Fibroblast of peridontal ligament (primary cell): ENCODE results near the gene RASA4B.

Experiments used
- DNase-seq: peaks from one replicate; pipeline ENCODE4 v3.0.0-alpha.2; 2010; ENCODE audit errors: extremely low read depth

The RASA4B gene

GRCh38 chr7:102453319-102453718 lies 64.3 kb downstream of the RASA4B start:
- no peak for DNase-seq

GRCh38 chr7:102452451-102452850 lies 65.1 kb downstream of the RASA4B start:
- DNase-seq: no peak

GRCh38 chr7:102451371-102452054 lies 66.1 kb downstream of the RASA4B start:
- no peak for DNase-seq

GRCh38 chr7:102450242-102450641 lies 67.3 kb downstream of the RASA4B start:
- no peak for DNase-seq

GRCh38 chr7:102449136-102449535 lies 68.4 kb downstream of the RASA4B start:
- DNase-seq: no peak

- no peak for DNase-seq
Observed at GRCh38 chr7:102447311-102447710, 70.3 kb downstream of the RASA4B start.

GRCh38 chr7:102446387-102447156 lies 71.0 kb downstream of the RASA4B start:
- DNase-seq: no peak

- DNase-seq: no peak
Observed at GRCh38 chr7:102445674-102446071, 71.9 kb downstream of the RASA4B start.

- no peak for DNase-seq
Observed at GRCh38 chr7:102444961-102445673, 72.5 kb downstream of the RASA4B start.

GRCh38 chr7:102439963-102440795 lies 77.4 kb downstream of the RASA4B start:
- DNase-seq: peak; percentile 33

- DNase-seq: no peak
Observed at GRCh38 chr7:102436118-102436517, 81.5 kb downstream of the RASA4B start.

GRCh38 chr7:102434039-102434486 lies 83.5 kb downstream of the RASA4B start:
- DNase-seq: no peak

- DNase-seq: peak; percentile 47
Observed at GRCh38 chr7:102433219-102434038, 84.1 kb downstream of the RASA4B start, which contains the start of gene ORAI2. ORAI2 (plus strand) TSS chr7:102433575; CDS start chr7:102438957, 5,382 bp downstream.
